ENCODE results near the gene OR51B2.
"Not testable (repeated sequence)": the region's sequence is repeated elsewhere in the genome, so short reads cannot be mapped to it uniquely, and the experiment has no call there.

Gene OR51B2

GRCh38 chr11:5324197-5324596, at the start of gene OR51B2:
Gene OR51B2, minus strand, starts transcription at chr11:5324297. Its CDS starts 0 bp downstream, at chr11:5324297.
- no peak for DNase-seq

DNA sequence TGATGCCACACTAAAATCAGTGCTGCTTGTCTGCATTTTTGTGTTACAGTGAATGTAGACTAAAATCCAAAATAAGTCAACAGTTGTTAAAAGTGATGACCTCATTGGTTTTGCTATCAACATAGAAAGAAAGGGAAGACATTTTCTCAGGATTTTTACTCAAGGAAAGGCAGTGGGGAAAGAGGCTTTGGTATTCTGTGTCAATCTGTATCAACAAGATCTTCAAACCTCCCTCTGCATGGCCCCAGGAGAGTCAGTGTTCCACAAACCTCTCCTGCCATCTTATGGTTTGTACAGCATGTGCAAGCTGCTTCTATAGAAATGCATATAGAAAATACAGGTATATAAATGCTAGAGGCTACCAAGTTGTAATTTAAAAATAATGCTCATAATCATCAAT, 45.7 kb upstream of the OR51B2 start:
- DNase-seq = no peak

DNA sequence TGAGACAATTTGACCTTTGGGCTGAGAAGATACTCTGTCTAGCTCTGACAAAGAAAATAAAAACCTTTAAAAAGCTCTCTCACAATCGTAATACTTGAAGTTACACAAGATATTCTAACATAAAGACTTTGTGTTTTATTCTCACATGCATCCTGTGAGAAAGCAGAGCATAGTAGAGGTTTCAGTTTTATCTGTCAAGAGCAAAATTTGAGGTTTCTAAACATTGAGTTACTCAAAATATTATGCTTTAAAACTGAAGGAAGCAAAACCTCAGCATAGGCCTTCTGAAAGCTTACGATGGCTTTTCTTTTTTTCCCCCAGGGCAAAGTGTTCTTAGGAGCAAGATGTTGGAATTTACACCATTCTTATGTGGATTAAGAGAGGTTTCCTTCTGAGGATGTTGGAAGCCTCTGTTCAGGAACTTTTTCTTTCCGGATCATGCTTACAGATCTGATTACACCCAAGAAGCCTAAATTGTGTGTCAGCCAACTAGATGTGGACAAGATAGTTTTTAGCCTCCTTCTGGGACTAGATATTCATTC, 44.5 kb upstream of the OR51B2 start:
- DNase-seq = no peak

GRCh38 chr11:5367448-5368074, 43.5 kb upstream of the OR51B2 start:
- DNase-seq = no peak

GRCh38 chr11:5366856-5367255, 42.8 kb upstream of the OR51B2 start:
- no peak for DNase-seq

DNA sequence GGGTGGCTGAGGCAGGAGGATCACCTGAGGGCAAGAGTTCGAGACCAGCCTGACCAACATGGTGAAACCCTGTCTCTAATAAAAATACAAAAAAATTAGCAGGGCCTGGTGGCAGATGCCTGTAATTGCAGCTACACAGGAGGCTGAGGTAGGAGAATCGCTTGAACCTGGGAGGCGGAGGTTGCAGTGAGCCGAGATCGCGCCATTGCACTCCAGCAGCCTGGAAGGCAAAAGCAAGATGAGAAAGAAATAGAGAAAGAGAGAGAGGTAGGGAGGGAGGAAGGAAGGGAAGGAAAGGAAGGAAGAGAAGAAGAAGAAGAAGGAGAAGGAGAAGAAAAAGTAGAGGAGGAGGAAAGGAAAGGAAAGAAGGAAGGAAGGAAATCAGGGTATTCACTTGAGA, 42.3 kb upstream of the OR51B2 start:
- not testable (repeated sequence) for DNase-seq

DNA sequence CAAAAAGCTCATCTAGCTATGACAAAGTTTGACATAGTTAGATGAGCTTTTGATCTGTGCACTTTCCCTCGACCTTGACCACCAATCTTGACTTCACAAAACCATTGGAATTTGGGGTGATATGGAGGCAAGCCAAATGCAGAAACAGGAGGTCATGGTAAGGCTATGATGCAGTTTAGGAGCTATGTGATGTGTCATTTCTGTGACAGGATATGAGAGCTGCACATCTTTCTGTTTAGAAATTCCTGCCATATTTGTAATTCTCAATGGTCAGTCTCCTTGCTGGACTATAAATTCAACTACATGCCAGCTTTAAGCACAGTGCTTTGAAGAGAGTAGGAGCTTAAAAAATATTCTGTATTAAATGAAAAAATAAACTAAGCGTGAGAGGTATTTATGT, 40.1 kb upstream of the OR51B2 start:
- no peak for DNase-seq

GRCh38 chr11:5363679-5364078, 39.6 kb upstream of the OR51B2 start:
- DNase-seq = no peak

DNA sequence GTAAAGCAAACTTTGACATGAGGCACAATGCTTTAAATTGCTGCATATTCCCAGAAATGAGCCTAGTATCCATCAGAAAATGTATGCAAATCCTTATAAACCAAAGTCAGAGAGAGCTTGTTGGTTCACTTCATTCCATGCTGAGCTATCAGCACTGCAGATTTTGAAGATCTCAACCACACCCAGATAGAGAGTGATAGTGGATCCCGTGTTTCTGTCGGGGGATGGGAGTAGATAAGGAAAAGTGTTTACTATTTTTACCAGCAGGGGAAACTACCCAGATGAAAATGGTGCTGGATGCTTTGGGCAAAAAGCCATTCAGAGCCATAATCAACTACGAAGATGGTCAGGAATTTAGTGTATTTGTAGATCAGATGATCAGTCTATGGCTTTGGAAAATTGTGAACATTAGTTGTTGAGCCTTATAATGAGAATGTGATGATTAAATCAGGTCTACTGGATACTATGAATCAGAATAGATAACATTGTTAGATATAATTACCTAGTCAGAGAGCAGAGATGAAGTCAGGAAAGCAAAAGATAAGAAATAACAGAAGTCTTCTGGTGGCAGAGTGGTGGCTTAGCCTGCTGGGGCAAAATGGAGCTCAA, 38.0 kb upstream of the OR51B2 start:
- no peak for DNase-seq

- not testable (repeated sequence) for DNase-seq
These were observed 31.9 kb upstream of the OR51B2 start for GRCh38 chr11:5356031-5356430.

GRCh38 chr11:5351208-5351607, 27.1 kb upstream of the OR51B2 start, which contains the start of gene OR51B6:
Gene OR51B6, plus strand, starts transcription at chr11:5351508. Its CDS starts 0 bp downstream, at chr11:5351508.
- DNase-seq = no peak

GRCh38 chr11:5349550-5349949, 25.5 kb upstream of the OR51B2 start:
- no peak for DNase-seq

GRCh38 chr11:5348551-5349194, 24.6 kb upstream of the OR51B2 start:
- DNase-seq = no peak

GRCh38 chr11:5345831-5346230, 21.7 kb upstream of the OR51B2 start:
- DNase-seq = no peak

DNA sequence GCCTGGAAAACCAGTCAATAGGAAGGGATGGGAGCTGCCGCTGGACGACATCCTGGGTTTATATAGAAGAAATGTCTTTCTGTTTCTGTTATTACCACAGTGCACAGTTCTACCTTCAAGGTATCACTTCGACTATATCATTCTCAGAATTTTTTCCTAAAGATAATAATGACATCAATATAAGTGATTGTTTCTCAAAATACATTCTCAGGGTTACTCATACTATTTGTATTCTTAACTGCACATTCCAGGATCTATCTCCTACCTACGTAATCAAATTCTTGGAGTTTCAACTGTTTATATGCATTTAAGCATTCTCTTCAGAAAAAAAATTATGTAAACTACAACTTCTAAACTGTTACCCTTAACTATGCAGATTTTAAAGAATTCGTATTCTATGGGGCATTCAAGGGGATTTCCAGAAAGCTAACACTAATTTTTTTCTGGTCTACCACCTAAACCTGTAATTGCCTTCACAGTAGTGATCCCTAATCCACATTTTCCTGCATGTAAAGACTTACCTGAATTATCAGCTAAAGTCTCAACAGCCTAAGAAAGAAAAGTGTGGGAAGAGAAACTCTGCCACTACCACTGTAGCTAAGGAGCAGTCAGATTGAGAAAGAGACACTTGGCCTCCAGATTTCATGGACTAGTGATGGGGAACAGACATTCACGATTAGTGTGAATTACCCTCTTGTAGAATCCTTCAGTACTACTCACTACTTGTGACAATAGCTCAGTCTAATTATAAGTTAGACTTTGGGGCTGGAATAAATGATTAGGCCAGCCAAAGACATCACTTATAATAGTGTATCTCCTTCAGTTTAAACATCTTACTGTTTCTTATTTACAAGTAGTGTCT, 19.6 kb upstream of the OR51B2 start, which contains the start of gene OR51B5:
OR51B5 (minus strand) TSS at position 51 of the 862 bp plus-strand sequence; CDS start at position 51, 0 bp downstream.
- DNase-seq = no peak

DNA sequence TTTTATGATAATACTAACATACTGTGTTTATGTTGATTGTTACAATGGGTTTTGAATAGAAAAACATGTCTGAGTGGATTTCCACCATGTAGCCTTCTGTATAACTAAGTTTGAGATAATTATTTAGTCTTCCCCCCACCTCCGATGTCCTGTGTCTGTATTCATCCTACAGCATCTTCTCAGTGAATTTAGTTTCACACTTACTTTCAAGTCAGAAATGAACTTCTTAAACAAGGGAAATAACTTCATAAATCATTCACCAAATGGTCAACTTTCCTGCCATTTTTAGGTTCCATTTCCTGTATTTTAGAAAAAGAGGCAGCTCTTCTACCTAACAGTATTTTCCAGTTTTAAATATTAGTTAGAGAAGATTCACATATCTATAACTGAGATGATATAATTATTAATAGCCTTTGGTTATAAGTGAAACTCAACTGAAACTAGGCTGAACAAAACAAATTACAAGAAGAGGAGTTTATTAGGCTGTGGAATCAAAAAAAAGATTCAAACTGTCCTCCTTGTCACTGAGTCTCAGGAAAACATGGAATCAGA, 15.8 kb upstream of the OR51B2 start:
- no peak for DNase-seq

DNA sequence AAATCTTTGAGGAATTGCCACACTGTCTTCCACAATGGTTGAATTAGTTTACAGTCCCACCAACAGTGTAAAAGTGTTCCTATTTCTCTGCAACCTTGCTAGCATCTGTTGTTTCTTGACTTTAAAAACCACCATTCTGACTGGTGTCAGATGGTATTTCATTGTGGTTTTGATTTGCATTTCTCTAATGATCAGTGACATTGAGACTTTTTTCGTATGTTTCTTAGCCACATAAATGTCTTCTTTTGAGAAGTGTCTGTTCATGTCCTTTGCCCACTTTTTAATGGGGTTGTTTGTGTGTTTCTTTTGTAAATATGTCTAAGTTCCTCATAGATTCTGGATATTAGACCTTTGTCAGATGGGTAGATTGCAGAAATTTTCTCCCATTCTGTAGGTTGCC, 13.2 kb upstream of the OR51B2 start:
- not testable (repeated sequence) for DNase-seq

- no peak for DNase-seq
These were observed 12.2 kb upstream of the OR51B2 start for GRCh38 chr11:5336331-5336730.

GRCh38 chr11:5335170-5335569, 11.1 kb upstream of the OR51B2 start:
- DNase-seq = no peak

- DNase-seq = no peak
These were observed 6.8 kb downstream of the OR51B2 start for GRCh38 chr11:5317292-5317691.

DNA sequence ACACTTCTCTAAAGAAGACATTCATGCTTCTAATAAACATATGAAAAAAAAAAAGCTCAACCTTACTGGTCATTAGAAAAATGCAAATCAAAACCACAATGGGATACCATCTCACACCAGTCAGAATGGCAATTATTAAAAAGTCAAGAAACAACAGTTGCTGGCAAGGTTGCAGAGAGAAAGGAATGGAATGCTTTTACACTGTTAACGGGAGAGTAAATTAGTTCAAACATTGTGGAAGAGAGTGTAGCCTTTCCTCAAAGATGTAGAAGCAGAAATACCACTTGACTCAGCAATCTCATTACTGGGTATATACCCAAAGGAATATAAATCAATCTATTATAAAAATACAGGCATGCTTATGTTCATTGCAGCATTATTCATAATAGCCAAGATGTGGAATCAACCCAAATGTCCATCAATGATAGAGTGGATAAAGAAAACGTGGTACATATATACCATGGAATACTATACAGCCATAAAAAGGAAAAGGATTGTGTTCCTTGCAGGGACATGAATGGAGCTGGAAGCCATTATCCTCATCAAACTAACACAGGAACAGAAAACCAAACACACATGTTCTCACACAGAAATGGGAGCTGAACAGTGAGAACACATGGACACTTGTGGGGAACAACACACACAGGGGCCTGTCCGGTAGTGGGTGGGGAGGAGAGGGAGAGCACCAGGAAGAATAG, 10.6 kb downstream of the OR51B2 start:
- not testable (repeated sequence) for DNase-seq

- no peak for DNase-seq
These were observed 13.7 kb downstream of the OR51B2 start for GRCh38 chr11:5310423-5310822.

Measured in KG1 (cell line).